A549 (cell line): ENCODE results near the gene MINDY4. TPM values are rescaled to one million over a fixed set of nuclear protein-coding genes. Genes with fewer than 3 reads are reported as not detected.

Experiments used
- ATAC-seq, 2 experiments: fragments of 200-7000 bp in 1 of 2; fragments of >200 bp in 1 of 2; cut with Nextera tagmentation in 1 of 2; cut with Tn5 transposase in 1 of 2; 3 replicates each; pipeline versions ENCODE4 v1.8.0 to v1.9.1; 2018 to 2020; ENCODE audit warnings: mild to moderate bottlenecking in 1 of 2, moderate library complexity in 1 of 2
- CTCF ChIA-PET: fragments of 300-600 bp; sonication (Branson Sonifier 250); formaldehyde crosslinking; extraction: SDS; loops from one replicate; lab custom pipeline; 2021; ENCODE audit warnings: antibody characterized with exemption, inconsistent platforms; lab: Yijun Ruan, JAX
- POLR2A ChIA-PET: fragments of 350-600 bp; formaldehyde crosslinking; extraction: SDS; loops from one replicate; lab custom pipeline; 2021; ENCODE audit warnings: antibody characterized with exemption, inconsistent platforms; lab: Yijun Ruan, JAX
- DNase-seq, 2 experiments: peaks; one replicate each; pipeline versions ENCODE4 v3.0.0 to v3.0.0-alpha.2; 2011 to 2016; ENCODE audit warnings: low read depth in 1 of 2, low spot score in 1 of 2
- FAIRE-seq: peaks from 2 replicates; lab custom pipeline; 2011; peaks lifted over from hg19 to GRCh38; lab: Jason Lieb, UNC
- H3K27ac ChIP-seq, 2 experiments: fragments of >200 bp; sonication (Bioruptor Twin); formaldehyde crosslinking; 3 replicates each; pipeline ENCODE4 v1.5.1; 2016 to 2017
- H3K4me1 ChIP-seq: fragments of >200 bp; sonication (Bioruptor Twin); formaldehyde crosslinking; 3 replicates; pipeline ENCODE4 v1.6.1; 2016
- H3K4me2 ChIP-seq: fragments of >200 bp; sonication (Bioruptor Twin); formaldehyde crosslinking; 3 replicates; pipeline ENCODE4 v1.6.1; 2016
- H3K4me3 ChIP-seq: fragments of >200 bp; sonication (Bioruptor Twin); formaldehyde crosslinking; 3 replicates; pipeline ENCODE4 v1.5.1; 2016
- H3K9me3 ChIP-seq: fragments of >200 bp; sonication (Bioruptor Twin); formaldehyde crosslinking; 3 replicates; pipeline ENCODE4 v1.6.1; 2016
- CHD4 ChIP-seq: fragments of 200-600 bp; sonication (generic); IDR thresholded peaks from 2 replicates; pipeline ENCODE4 v1.6.1; 2016; ENCODE audit warnings: antibody characterized with exemption, mild to moderate bottlenecking, borderline replicate concordance
- EHF ChIP-seq: fragments of 250-450 bp; sonication (Bioruptor Pico); IDR thresholded peaks from 2 replicates; pipeline ENCODE4 v1.5.0; 2020; ENCODE audit warnings: mild to moderate bottlenecking
- EHMT2 ChIP-seq: fragments of 200-600 bp; sonication (generic); IDR thresholded peaks from 2 replicates; pipeline ENCODE4 v1.6.1; 2016; ENCODE audit warnings: antibody characterized with exemption, low read depth, mild to moderate bottlenecking, moderate library complexity
- EP300 ChIP-seq, 2 experiments: fragments of >200 bp; sonication (Bioruptor Twin); formaldehyde crosslinking; IDR thresholded peaks; 2 replicates in 1 of 2; 3 replicates in 1 of 2; pipeline ENCODE4 v1.6.1; 2016 to 2017
- FOSB ChIP-seq: fragments of 250-450 bp; sonication (Bioruptor Pico); IDR thresholded peaks from 2 replicates; pipeline ENCODE4 v1.5.0; 2020; ENCODE audit warnings: mild to moderate bottlenecking, moderate library complexity
- HOXA7 ChIP-seq: fragments of 250-450 bp; sonication (Bioruptor Pico); IDR thresholded peaks from 2 replicates; pipeline ENCODE4 v1.5.0; 2020; ENCODE audit warnings: mild to moderate bottlenecking, moderate library complexity
- KDM1A ChIP-seq: fragments of 200-600 bp; sonication (generic); IDR thresholded peaks from 2 replicates; pipeline ENCODE4 v1.6.1; 2016; ENCODE audit warnings: low read depth, mild to moderate bottlenecking
- KDM5A ChIP-seq: fragments of 200-600 bp; sonication (generic); IDR thresholded peaks from 2 replicates; pipeline ENCODE4 v1.6.1; 2016; ENCODE audit warnings: antibody characterized with exemption, mild to moderate bottlenecking
- MAZ ChIP-seq: fragments of 150-350 bp; IDR thresholded peaks from 2 replicates; pipeline ENCODE4 v1.6.1; 2014; ENCODE audit warnings: antibody characterized with exemption, low read depth, low read length, borderline replicate concordance
- NFE2L2 ChIP-seq: fragments of 150-350 bp; conservative IDR thresholded peaks from 2 replicates; pipeline ENCODE4 v1.6.1; 2014; ENCODE audit warnings: low read length
- NPAS2 ChIP-seq: fragments of 250-450 bp; sonication (Bioruptor Pico); IDR thresholded peaks from 2 replicates; pipeline ENCODE4 v1.8.0; 2022; ENCODE audit warnings: mild to moderate bottlenecking, moderate library complexity, borderline replicate concordance
- NR3C1 ChIP-seq: fragments of >200 bp; sonication (Bioruptor Twin); formaldehyde crosslinking; IDR thresholded peaks from 3 replicates; pipeline ENCODE4 v1.6.1; 2017
- PHF8 ChIP-seq: fragments of 200-600 bp; sonication (generic); IDR thresholded peaks from 2 replicates; pipeline ENCODE4 v1.6.1; 2016; ENCODE audit warnings: low read depth, mild to moderate bottlenecking, antibody characterized with exemption, moderate library complexity, borderline replicate concordance
- POLR2A ChIP-seq: IDR thresholded peaks from 2 replicates; pipeline ENCODE4 v1.6.1; 2012; ENCODE audit warnings: mild to moderate bottlenecking, low read length
- POLR2AphosphoS2 ChIP-seq: conservative IDR thresholded peaks from 2 replicates; pipeline ENCODE4 v1.6.1; 2012; ENCODE audit warnings: low read length, improper control_type of control experiment, inconsistent platforms
- RCOR1 ChIP-seq: fragments of 150-350 bp; IDR thresholded peaks from 2 replicates; pipeline ENCODE4 v1.6.1; 2014; ENCODE audit warnings: antibody characterized with exemption, low read length, low read depth
- RFX5 ChIP-seq: fragments of 450-650 bp; IDR thresholded peaks from 2 replicates; pipeline ENCODE4 v1.7.1; 2014; ENCODE audit warnings: antibody characterized with exemption, mild to moderate bottlenecking, moderate library complexity
- RNF2 ChIP-seq: fragments of 200-600 bp; sonication (generic); IDR thresholded peaks from 2 replicates; pipeline ENCODE4 v1.6.1; 2016; ENCODE audit warnings: low read depth, mild to moderate bottlenecking, antibody characterized with exemption, moderate library complexity, borderline replicate concordance
- SREBF2 ChIP-seq: fragments of 450-650 bp; IDR thresholded peaks from 2 replicates; pipeline ENCODE4 v1.6.1; 2014; ENCODE audit warnings: mild to moderate bottlenecking, moderate library complexity
- TFCP2L1 ChIP-seq: fragments of 250-450 bp; sonication (Bioruptor Pico); IDR thresholded peaks from 2 replicates; pipeline ENCODE4 v1.5.0; 2021; ENCODE audit warnings: mild to moderate bottlenecking
- TP53 ChIP-seq: fragments of 250-450 bp; sonication (Bioruptor Pico); IDR thresholded peaks from 2 replicates; pipeline ENCODE4 v1.5.0; 2021; ENCODE audit warnings: mild to moderate bottlenecking, moderate library complexity
- WGBS: methylation state at CpG from one replicate; pipeline ENCODE4 v1.1.6; 2017; ENCODE audit errors: missing lambda C conversion rate; 5-methylcytosine and 5-hydroxymethylcytosine counted together
- polyA plus RNA-seq, 4 experiments: library from polyadenylated mRNA; depleted of rRNA in 3 of 4; stranded (reverse); fragments of >200 nt; fragmentation: RNase III in 1 of 4; extraction: RNeasy Plus Mini Kit Qiagen cat#74134 plus additional on column Dnase treatment in 1 of 4; gene quantifications; 2 replicates in 3 of 4; 3 replicates in 1 of 4; pipeline ENCODE4 v1.2.3, GENCODE V29; 2011 to 2017
- TF ChIP-seq, protein P1 (sequence below): fragments of >200 bp; sonication (Bioruptor Twin); formaldehyde crosslinking; IDR thresholded peaks from 2 replicates; pipeline ENCODE4 v1.6.1; 2016
- TF ChIP-seq, protein P2 (sequence below): IDR thresholded peaks from 2 replicates; pipeline ENCODE4 v1.6.1; 2012; ENCODE audit warnings: low read depth, borderline replicate concordance
- TF ChIP-seq, protein P3 (sequence below): fragments of 250-450 bp; sonication (Bioruptor Pico); IDR thresholded peaks from 2 replicates; pipeline ENCODE4 v1.5.0; 2020; ENCODE audit warnings: low read depth, mild to moderate bottlenecking, moderate library complexity
- TF ChIP-seq, protein P4 (sequence below): fragments of 150-350 bp; IDR thresholded peaks from 2 replicates; pipeline ENCODE4 v1.6.1; 2014; ENCODE audit warnings: low read depth, mild to moderate bottlenecking, low read length
- TF ChIP-seq, protein P5 (sequence below): fragments of 250-450 bp; sonication (Bioruptor Pico); IDR thresholded peaks from 2 replicates; pipeline ENCODE4 v1.5.0; 2021; ENCODE audit warnings: mild to moderate bottlenecking, moderate library complexity, borderline replicate concordance

Gene MINDY4
- polyA plus RNA-seq, 2 of the 4 experiments (the other 2 are of a cell fraction), result 1.8 to 3.6 TPM

DNA sequence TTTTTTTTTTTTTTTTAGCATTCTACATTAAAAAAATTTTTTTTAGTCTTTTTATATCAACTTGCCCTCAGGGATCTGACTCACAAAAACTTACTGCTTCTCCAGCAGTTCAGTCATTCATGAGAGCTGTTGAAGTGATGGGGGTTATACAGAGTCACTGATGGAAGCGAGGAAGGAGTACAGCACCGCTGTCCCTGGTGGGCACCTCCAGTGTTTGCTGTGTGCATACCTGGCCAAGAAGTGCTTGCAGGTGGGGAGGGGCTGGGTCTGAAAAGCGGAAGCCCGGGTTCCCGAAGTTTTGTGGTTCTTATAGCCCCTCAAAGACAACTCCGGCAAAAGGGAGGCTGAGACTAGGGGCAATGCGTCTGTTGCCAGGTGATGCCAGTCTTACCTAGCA, 46.2 kb downstream of the MINDY4 start:
- FAIRE-seq (no peak), DNase-seq (no peak), ATAC-seq (no peak)
- no peak overlapping the region for H3K27ac ChIP-seq
- no peak overlapping the region for H3K4me3 ChIP-seq
- 85% methylated on average over 7 of the region's 7 CpGs for WGBS
- H3K9me3 ChIP-seq, result no peaks in the 10 kb centered on the region
- H3K4me1 ChIP-seq, result no peaks in the 10 kb centered on the region
- TF ChIP-seq, protein P1, sequence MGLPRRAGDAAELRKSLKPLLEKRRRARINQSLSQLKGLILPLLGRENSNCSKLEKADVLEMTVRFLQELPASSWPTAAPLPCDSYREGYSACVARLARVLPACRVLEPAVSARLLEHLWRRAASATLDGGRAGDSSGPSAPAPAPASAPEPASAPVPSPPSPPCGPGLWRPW, result no peak
- TF ChIP-seq KDM1A (no peak), POLR2A (no peak), NFE2L2 (no peak), TP53 (no peak), SREBF2 (no peak), FOSB (CRISPR knock-in tag) (no peak), MAZ (no peak), EHMT2 (no peak), RFX5 (no peak), CHD4 (no peak), EP300 (IDR thresholded peaks at IDR 0.05) (no peak), KDM5A (no peak), NR3C1 (no peak), POLR2AphosphoS2 (no peak), PHF8 (no peak)
- TF ChIP-seq, protein P2, sequence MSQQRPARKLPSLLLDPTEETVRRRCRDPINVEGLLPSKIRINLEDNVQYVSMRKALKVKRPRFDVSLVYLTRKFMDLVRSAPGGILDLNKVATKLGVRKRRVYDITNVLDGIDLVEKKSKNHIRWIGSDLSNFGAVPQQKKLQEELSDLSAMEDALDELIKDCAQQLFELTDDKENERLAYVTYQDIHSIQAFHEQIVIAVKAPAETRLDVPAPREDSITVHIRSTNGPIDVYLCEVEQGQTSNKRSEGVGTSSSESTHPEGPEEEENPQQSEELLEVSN, result no peak
- TF ChIP-seq, protein P3, sequence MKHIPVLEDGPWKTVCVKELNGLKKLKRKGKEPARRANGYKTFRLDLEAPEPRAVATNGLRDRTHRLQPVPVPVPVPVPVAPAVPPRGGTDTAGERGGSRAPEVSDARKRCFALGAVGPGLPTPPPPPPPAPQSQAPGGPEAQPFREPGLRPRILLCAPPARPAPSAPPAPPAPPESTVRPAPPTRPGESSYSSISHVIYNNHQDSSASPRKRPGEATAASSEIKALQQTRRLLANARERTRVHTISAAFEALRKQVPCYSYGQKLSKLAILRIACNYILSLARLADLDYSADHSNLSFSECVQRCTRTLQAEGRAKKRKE (CRISPR knock-in tag), result no peak
- CTCF ChIA-PET, result interaction anchor here (1.3 to 1.4 kb wide), 3 partner anchors 14 to 121 kb away, joined by 3 read pairs; no protein-coding TSS in a partner anchor
- POLR2A ChIA-PET, result no interaction called here
- no peak overlapping the region for H3K4me2 ChIP-seq

DNA sequence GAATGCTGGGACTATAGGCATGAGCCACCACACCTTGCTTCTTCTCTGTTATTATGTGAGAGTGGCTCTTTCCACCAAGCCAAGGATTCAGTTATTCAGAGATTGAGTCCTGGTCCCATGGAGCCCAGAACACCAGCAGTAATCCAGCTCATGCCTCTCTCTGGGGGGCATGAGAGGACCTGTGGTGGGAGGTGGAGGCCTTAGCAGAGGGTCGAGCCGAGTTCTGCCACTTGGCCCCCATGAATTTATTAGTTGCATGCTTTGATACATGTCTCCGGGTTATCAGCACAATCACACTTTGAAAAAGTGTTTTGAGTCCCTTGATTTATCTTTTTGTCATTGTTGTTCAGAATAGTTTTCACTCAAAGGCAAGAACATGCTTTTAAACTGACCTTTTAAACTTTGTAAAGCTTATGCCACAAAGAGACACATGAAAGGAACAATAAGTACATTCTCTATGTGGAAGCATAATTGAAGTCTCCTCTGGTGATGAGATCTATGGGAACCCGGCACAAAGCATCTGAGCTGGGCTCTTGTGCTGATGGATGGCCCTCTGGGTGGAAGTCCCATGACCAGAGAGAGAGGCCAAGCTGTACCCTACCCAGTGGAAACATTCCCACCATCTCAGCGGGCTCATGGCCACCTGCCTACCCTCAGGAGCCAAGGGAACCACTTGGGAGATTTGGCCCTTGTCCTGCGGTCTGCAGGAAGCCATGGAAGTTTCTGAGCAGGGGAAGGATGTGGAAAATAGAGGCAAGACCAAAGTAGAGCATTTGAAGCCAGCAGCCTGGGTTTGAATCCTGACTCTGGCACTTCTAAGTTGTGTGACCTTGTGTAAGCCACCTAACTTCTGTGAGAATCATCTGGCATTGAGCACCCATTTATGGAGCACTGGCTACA, 53.9 kb downstream of the MINDY4 start:
- no peak for ATAC-seq
- TF ChIP-seq EP300 (IDR thresholded peaks at IDR 0.05), result no peak
- TF ChIP-seq, protein P4, sequence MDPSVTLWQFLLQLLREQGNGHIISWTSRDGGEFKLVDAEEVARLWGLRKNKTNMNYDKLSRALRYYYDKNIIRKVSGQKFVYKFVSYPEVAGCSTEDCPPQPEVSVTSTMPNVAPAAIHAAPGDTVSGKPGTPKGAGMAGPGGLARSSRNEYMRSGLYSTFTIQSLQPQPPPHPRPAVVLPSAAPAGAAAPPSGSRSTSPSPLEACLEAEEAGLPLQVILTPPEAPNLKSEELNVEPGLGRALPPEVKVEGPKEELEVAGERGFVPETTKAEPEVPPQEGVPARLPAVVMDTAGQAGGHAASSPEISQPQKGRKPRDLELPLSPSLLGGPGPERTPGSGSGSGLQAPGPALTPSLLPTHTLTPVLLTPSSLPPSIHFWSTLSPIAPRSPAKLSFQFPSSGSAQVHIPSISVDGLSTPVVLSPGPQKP, result no peak
- TF ChIP-seq, protein P5, sequence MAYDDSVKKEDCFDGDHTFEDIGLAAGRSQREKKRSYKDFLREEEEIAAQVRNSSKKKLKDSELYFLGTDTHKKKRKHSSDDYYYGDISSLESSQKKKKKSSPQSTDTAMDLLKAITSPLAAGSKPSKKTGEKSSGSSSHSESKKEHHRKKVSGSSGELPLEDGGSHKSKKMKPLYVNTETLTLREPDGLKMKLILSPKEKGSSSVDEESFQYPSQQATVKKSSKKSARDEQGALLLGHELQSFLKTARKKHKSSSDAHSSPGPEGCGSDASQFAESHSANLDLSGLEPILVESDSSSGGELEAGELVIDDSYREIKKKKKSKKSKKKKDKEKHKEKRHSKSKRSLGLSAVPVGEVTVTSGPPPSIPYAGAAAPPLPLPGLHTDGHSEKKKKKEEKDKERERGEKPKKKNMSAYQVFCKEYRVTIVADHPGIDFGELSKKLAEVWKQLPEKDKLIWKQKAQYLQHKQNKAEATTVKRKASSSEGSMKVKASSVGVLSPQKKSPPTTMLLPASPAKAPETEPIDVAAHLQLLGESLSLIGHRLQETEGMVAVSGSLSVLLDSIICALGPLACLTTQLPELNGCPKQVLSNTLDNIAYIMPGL (CRISPR knock-in tag), result no peak
- no peak for TF ChIP-seq TFCP2L1 (CRISPR knock-in tag)
- no peak for TF ChIP-seq RCOR1
- no peak for TF ChIP-seq NPAS2 (CRISPR knock-in tag)
- TF ChIP-seq, protein P2, result no peak
- no peak for TF ChIP-seq SREBF2
- TF ChIP-seq HOXA7, result no peak
- no peak for TF ChIP-seq RNF2
- TF ChIP-seq EHF (CRISPR knock-in tag), result no peak
- no peak for TF ChIP-seq KDM1A
- no peak for TF ChIP-seq KDM5A
- no peak for TF ChIP-seq EHMT2
- TF ChIP-seq, protein P3 (CRISPR knock-in tag), result no peak
- no peak for TF ChIP-seq POLR2A
- no peak for TF ChIP-seq RFX5
- no peak for TF ChIP-seq TP53
- TF ChIP-seq, all 56 proteins: peak for 0
- POLR2A ChIA-PET, result no interaction called here
- FAIRE-seq, result no peak
- no peak overlapping the region for H3K4me3 ChIP-seq
- no peak overlapping the region for H3K27ac ChIP-seq
- CTCF ChIA-PET, result interaction anchor here (1.7 kb wide), 1 partner anchor 11 kb away, joined by 5 read pairs; no protein-coding TSS in a partner anchor
- H3K9me3 ChIP-seq, result no peaks in the 10 kb centered on the region
- no peak overlapping the region for H3K4me2 ChIP-seq
- WGBS, result 68% methylated on average over 6 of the region's 6 CpGs
- no peak for DNase-seq
- H3K4me1 ChIP-seq, result no peaks in the 10 kb centered on the region
